GM23338 (cell line): Measurements from ENCODE around the gene UMODL1. TPM values are rescaled to one million over a fixed set of nuclear protein-coding genes. Genes with fewer than 3 reads are reported as not detected.

Experiments
- ATAC-seq: fragments of 200-7000 bp; cut with Tn5 transposase; 3 replicates; pipeline ENCODE4 v1.9.1; 2020
- DNase-seq: peaks from one replicate; pipeline ENCODE4 v3.0.0-alpha.2; 2015; ENCODE audit warnings: low spot score
- H2AFZ ChIP-seq: fragments of 200-600 bp; sonication (generic); 2 replicates; pipeline ENCODE4 v1.8.0; 2016; ENCODE audit warnings: antibody characterized with exemption, mild to moderate bottlenecking, moderate library complexity
- H3F3A ChIP-seq: fragments of 200-600 bp; sonication (generic); replicated peaks from 2 replicates; pipeline ENCODE4 v1.8.0; 2017; ENCODE audit warnings: antibody characterized with exemption, mixed run types, low read depth
- H3K27ac ChIP-seq: fragments of 200-600 bp; sonication (generic); 2 replicates; pipeline ENCODE4 v1.6.1; 2016; ENCODE audit warnings: low read depth
- H3K27me3 ChIP-seq: fragments of 200-600 bp; sonication (generic); 2 replicates; pipeline ENCODE4 v1.8.0; 2016; ENCODE audit warnings: mild to moderate bottlenecking, mixed run types, moderate library complexity; ENCODE audit not compliant: insufficient read depth
- H3K36me3 ChIP-seq: fragments of 200-600 bp; sonication (generic); 2 replicates; pipeline ENCODE4 v1.8.0; 2016; ENCODE audit warnings: mild to moderate bottlenecking; ENCODE audit not compliant: insufficient read depth
- H3K4me1 ChIP-seq: fragments of 200-600 bp; sonication (generic); 2 replicates; pipeline ENCODE4 v1.8.0; 2016; ENCODE audit warnings: mild to moderate bottlenecking, moderate library complexity; ENCODE audit not compliant: insufficient read depth
- H3K4me2 ChIP-seq: fragments of 200-600 bp; sonication (generic); 2 replicates; pipeline ENCODE4 v1.7.1; 2017; ENCODE audit warnings: mixed run types
- H3K4me3 ChIP-seq: fragments of 200-600 bp; sonication (generic); 2 replicates; pipeline ENCODE4 v1.6.1; 2016; ENCODE audit warnings: mixed run types
- H3K79me2 ChIP-seq: fragments of 200-600 bp; sonication (generic); replicated peaks from 2 replicates; pipeline ENCODE4 v1.8.0; 2017; ENCODE audit warnings: mild to moderate bottlenecking; ENCODE audit not compliant: insufficient read depth
- H3K9me2 ChIP-seq: fragments of 200-600 bp; sonication (generic); 2 replicates; pipeline ENCODE4 v1.8.0; 2017; ENCODE audit not compliant: insufficient read depth
- H4K20me1 ChIP-seq: fragments of 200-600 bp; sonication (generic); replicated peaks from 2 replicates; pipeline ENCODE4 v1.8.0; 2017; ENCODE audit warnings: mild to moderate bottlenecking; ENCODE audit not compliant: insufficient read depth
- H3K27ac Mint-ChIP-seq: 2 replicates; pipeline ENCODE4 v1.8.0; 2020; ENCODE audit warnings: inconsistent platforms, mild to moderate bottlenecking, moderate library complexity, mixed read lengths
- H3K27me3 Mint-ChIP-seq: 3 replicates; pipeline ENCODE4 v1.8.0; 2022; ENCODE audit warnings: low read depth, mild to moderate bottlenecking, moderate library complexity, mixed read lengths, inconsistent platforms; ENCODE audit not compliant: insufficient read depth, poor library complexity
- H3K36me3 Mint-ChIP-seq: 3 replicates; pipeline ENCODE4 v1.8.0; 2021; ENCODE audit warnings: low read depth, mild to moderate bottlenecking, inconsistent platforms, moderate library complexity, mixed read lengths
- H3K4me1 Mint-ChIP-seq: 3 replicates; pipeline ENCODE4 v1.8.0; 2020; ENCODE audit warnings: mild to moderate bottlenecking, inconsistent platforms, mixed read lengths
- H3K4me3 Mint-ChIP-seq: 3 replicates; pipeline ENCODE4 v1.8.0; 2021; ENCODE audit warnings: moderate library complexity, mild to moderate bottlenecking, inconsistent platforms, mixed read lengths
- H3K9me3 Mint-ChIP-seq: 3 replicates; pipeline ENCODE4 v1.8.0; 2020; ENCODE audit warnings: moderate library complexity, mild to moderate bottlenecking, inconsistent platforms, mixed read lengths
- CREB1 ChIP-seq: fragments of 250-450 bp; sonication (Bioruptor Pico); IDR thresholded peaks from 2 replicates; pipeline ENCODE4 v1.5.0; 2020; ENCODE audit warnings: low read depth, mild to moderate bottlenecking, moderate library complexity
- EZH2 ChIP-seq: fragments of 200-600 bp; sonication (generic); IDR thresholded peaks from one replicate; pipeline ENCODE4 v1.8.0; 2017; ENCODE audit warnings: antibody characterized with exemption, mild to moderate bottlenecking, low read depth; ENCODE audit not compliant: unreplicated experiment
- EZH2phosphoT487 ChIP-seq: fragments of 200-600 bp; sonication (generic); IDR thresholded peaks from one replicate; pipeline ENCODE4 v1.8.1; 2018; ENCODE audit warnings: antibody characterized with exemption; ENCODE audit not compliant: unreplicated experiment
- NANOG ChIP-seq: IDR thresholded peaks from 2 replicates; pipeline ENCODE4 v1.6.1; 2016; ENCODE audit warnings: antibody characterized with exemption, borderline replicate concordance
- POLR2AphosphoS5 ChIP-seq: IDR thresholded peaks from 2 replicates; pipeline ENCODE4 v1.6.1; 2016; ENCODE audit warnings: antibody characterized with exemption, low read depth
- REST ChIP-seq: IDR thresholded peaks from one replicate; pipeline ENCODE4 v1.6.1; 2018; ENCODE audit warnings: antibody characterized with exemption; ENCODE audit not compliant: unreplicated experiment
- STAT1 ChIP-seq: IDR thresholded peaks from one replicate; pipeline ENCODE4 v1.6.1; 2016; ENCODE audit warnings: antibody characterized with exemption; ENCODE audit not compliant: unreplicated experiment
- ZNF331 ChIP-seq: fragments of 250-450 bp; sonication (Bioruptor Pico); IDR thresholded peaks from 2 replicates; pipeline ENCODE4 v1.5.0; 2020; ENCODE audit warnings: low read depth, mild to moderate bottlenecking, moderate library complexity
- polyA plus RNA-seq: library from polyadenylated mRNA; unstranded; fragments of >200 nt; fragmentation: Nextera tagmentation; extraction: Ambion mirVana; gene quantifications from 2 replicates; pipeline ENCODE4 v1.2.1, GENCODE V29; 2016
- total RNA-seq: library from RNA; depleted of rRNA; stranded (reverse); fragments of >200 nt; shearing (Covaris generic); gene quantifications from 2 replicates; pipeline ENCODE4 v1.2.3, GENCODE V29; 2014
- TF ChIP-seq, protein P1 (sequence below): IDR thresholded peaks from 2 replicates; pipeline ENCODE4 v1.6.1; 2016; ENCODE audit warnings: antibody characterized with exemption
- TF ChIP-seq, protein P2 (sequence below): fragments of 250-450 bp; sonication (Bioruptor Pico); IDR thresholded peaks from 2 replicates; pipeline ENCODE4 v1.5.0; 2020; ENCODE audit warnings: mild to moderate bottlenecking, moderate library complexity
- TF ChIP-seq, protein P3 (sequence below), 2 experiments: fragments of 200-600 bp in 1 of 2; sonication (generic) in 1 of 2; conservative IDR thresholded peaks; 2 replicates each; pipeline versions ENCODE4 v1.5.1 to v1.6.1; 2016 to 2017; ENCODE audit warnings: antibody characterized with exemption in 2 of 2, low read depth in 2 of 2, mild to moderate bottlenecking in 2 of 2, moderate library complexity in 1 of 2

Gene UMODL1
- total and polyA plus RNA-seq, 2 experiments from 2014 or later, result not detected

- no peak overlapping the region for H3K27ac Mint-ChIP-seq
- Histone ChIP-seq H2AFZ (no peak overlapping the region), H3K9me2 (no peaks in the 10 kb centered on the region), H3K79me2 (no peaks in the 10 kb centered on the region), H4K20me1 (no peaks in the 10 kb centered on the region), H3K36me3 (no peaks in the 10 kb centered on the region), H3K4me1 (peaks cover 7% of the 10 kb centered on the region; the same call in 1 of the 2 replicates), H3K27ac (no peak overlapping the region), H3F3A (no peaks in the 10 kb centered on the region), H3K4me2 (no peak overlapping the region), H3K4me3 (no peak overlapping the region), H3K27me3 (no peaks in the 10 kb centered on the region)
- no peak for DNase-seq
- H3K4me3 Mint-ChIP-seq, result no peak overlapping the region
- peaks cover 15% of the 10 kb centered on the region for H3K4me1 Mint-ChIP-seq
- H3K9me3 Mint-ChIP-seq, result peaks cover 1% of the 10 kb centered on the region; the same call in 1 of the 3 replicates
- no peaks in the 10 kb centered on the region for H3K36me3 Mint-ChIP-seq
- peaks cover 12% of the 10 kb centered on the region for H3K27me3 Mint-ChIP-seq
- ATAC-seq, result no peak
- TF ChIP-seq EZH2 (no peak), ZNF331 (no peak), REST (no peak), NANOG (no peak), EZH2phosphoT487 (no peak), CREB1 (CRISPR knock-in tag) (no peak), POLR2AphosphoS5 (no peak), STAT1 (no peak)
- TF ChIP-seq, protein P1, sequence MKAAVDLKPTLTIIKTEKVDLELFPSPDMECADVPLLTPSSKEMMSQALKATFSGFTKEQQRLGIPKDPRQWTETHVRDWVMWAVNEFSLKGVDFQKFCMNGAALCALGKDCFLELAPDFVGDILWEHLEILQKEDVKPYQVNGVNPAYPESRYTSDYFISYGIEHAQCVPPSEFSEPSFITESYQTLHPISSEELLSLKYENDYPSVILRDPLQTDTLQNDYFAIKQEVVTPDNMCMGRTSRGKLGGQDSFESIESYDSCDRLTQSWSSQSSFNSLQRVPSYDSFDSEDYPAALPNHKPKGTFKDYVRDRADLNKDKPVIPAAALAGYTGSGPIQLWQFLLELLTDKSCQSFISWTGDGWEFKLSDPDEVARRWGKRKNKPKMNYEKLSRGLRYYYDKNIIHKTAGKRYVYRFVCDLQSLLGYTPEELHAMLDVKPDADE, result no peak
- TF ChIP-seq, protein P2, sequence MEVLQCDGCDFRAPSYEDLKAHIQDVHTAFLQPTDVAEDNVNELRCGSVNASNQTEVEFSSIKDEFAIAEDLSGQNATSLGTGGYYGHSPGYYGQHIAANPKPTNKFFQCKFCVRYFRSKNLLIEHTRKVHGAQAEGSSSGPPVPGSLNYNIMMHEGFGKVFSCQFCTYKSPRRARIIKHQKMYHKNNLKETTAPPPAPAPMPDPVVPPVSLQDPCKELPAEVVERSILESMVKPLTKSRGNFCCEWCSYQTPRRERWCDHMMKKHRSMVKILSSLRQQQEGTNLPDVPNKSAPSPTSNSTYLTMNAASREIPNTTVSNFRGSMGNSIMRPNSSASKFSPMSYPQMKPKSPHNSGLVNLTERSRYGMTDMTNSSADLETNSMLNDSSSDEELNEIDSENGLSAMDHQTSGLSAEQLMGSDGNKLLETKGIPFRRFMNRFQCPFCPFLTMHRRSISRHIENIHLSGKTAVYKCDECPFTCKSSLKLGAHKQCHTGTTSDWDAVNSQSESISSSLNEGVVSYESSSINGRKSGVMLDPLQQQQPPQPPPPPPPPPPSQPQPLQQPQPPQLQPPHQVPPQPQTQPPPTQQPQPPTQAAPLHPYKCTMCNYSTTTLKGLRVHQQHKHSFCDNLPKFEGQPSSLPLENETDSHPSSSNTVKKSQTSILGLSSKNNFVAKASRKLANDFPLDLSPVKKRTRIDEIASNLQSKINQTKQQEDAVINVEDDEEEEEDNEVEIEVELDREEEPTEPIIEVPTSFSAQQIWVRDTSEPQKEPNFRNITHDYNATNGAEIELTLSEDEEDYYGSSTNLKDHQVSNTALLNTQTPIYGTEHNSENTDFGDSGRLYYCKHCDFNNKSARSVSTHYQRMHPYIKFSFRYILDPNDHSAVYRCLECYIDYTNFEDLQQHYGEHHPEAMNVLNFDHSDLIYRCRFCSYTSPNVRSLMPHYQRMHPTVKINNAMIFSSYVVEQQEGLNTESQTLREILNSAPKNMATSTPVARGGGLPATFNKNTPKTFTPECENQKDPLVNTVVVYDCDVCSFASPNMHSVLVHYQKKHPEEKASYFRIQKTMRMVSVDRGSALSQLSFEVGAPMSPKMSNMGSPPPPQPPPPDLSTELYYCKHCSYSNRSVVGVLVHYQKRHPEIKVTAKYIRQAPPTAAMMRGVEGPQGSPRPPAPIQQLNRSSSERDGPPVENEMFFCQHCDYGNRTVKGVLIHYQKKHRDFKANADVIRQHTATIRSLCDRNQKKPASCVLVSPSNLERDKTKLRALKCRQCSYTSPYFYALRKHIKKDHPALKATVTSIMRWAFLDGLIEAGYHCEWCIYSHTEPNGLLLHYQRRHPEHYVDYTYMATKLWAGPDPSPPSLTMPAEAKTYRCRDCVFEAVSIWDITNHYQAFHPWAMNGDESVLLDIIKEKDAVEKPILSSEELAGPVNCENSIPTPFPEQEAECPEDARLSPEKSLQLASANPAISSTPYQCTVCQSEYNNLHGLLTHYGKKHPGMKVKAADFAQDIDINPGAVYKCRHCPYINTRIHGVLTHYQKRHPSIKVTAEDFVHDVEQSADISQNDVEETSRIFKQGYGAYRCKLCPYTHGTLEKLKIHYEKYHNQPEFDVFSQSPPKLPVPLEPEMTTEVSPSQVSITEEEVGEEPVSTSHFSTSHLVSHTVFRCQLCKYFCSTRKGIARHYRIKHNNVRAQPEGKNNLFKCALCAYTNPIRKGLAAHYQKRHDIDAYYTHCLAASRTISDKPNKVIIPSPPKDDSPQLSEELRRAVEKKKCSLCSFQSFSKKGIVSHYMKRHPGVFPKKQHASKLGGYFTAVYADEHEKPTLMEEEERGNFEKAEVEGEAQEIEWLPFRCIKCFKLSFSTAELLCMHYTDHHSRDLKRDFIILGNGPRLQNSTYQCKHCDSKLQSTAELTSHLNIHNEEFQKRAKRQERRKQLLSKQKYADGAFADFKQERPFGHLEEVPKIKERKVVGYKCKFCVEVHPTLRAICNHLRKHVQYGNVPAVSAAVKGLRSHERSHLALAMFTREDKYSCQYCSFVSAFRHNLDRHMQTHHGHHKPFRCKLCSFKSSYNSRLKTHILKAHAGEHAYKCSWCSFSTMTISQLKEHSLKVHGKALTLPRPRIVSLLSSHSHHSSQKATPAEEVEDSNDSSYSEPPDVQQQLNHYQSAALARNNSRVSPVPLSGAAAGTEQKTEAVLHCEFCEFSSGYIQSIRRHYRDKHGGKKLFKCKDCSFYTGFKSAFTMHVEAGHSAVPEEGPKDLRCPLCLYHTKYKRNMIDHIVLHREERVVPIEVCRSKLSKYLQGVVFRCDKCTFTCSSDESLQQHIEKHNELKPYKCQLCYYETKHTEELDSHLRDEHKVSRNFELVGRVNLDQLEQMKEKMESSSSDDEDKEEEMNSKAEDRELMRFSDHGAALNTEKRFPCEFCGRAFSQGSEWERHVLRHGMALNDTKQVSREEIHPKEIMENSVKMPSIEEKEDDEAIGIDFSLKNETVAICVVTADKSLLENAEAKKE (CRISPR knock-in tag), result no peak
- TF ChIP-seq, protein P3, sequence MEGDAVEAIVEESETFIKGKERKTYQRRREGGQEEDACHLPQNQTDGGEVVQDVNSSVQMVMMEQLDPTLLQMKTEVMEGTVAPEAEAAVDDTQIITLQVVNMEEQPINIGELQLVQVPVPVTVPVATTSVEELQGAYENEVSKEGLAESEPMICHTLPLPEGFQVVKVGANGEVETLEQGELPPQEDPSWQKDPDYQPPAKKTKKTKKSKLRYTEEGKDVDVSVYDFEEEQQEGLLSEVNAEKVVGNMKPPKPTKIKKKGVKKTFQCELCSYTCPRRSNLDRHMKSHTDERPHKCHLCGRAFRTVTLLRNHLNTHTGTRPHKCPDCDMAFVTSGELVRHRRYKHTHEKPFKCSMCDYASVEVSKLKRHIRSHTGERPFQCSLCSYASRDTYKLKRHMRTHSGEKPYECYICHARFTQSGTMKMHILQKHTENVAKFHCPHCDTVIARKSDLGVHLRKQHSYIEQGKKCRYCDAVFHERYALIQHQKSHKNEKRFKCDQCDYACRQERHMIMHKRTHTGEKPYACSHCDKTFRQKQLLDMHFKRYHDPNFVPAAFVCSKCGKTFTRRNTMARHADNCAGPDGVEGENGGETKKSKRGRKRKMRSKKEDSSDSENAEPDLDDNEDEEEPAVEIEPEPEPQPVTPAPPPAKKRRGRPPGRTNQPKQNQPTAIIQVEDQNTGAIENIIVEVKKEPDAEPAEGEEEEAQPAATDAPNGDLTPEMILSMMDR (conservative IDR thresholded peaks at IDR 0.05; ENCODE audit: low read depth in 2 of 2), result no peak
These were observed 17.5 kb downstream of the UMODL1 start for GRCh38 chr21:42088658-42089057.
